CD14-positive monocyte (primary cell): Measurements from ENCODE around the gene ASCL2. TPM values are rescaled to one million over a fixed set of nuclear protein-coding genes. Genes with fewer than 3 reads are reported as not detected.

Experiments
- DNase-seq, 3 donors: peaks; one replicate each; pipeline ENCODE4 v3.0.0-alpha.2; 2011 to 2022
- H2AFZ ChIP-seq: 2 replicates; pipeline ENCODE4 v1.6.0; 2012; ENCODE audit warnings: mild to moderate bottlenecking, low read depth, low read length, inconsistent platforms; ENCODE audit not compliant: insufficient read depth, poor library complexity, severe bottlenecking
- H3K27ac ChIP-seq, 2 donors: 1 replicate in 1 of 2; 2 replicates in 1 of 2; pipeline ENCODE4 v1.5.1; 2012 to 2013; ENCODE audit warnings: low read length in 2 of 2, control low read depth in 1 of 2, inconsistent platforms in 1 of 2, low read depth in 1 of 2, mild to moderate bottlenecking in 1 of 2
- H3K27me3 ChIP-seq, 2 donors: one replicate each; pipeline versions ENCODE4 v1.6.0 to v1.6.1; 2011 to 2013; ENCODE audit warnings: low read length in 2 of 2; ENCODE audit not compliant: control insufficient read depth in 2 of 2, insufficient read depth in 2 of 2
- H3K36me3 ChIP-seq, 2 donors: replicated peaks in 1 of 2; 1 replicate in 1 of 2; 2 replicates in 1 of 2; pipeline versions ENCODE4 v1.5.1 to v1.6.1; 2012 to 2013; ENCODE audit warnings: low read length in 2 of 2, control low read depth in 1 of 2, inconsistent platforms in 1 of 2, mild to moderate bottlenecking in 1 of 2; ENCODE audit not compliant: insufficient read depth in 2 of 2, control insufficient read depth in 1 of 2
- H3K4me1 ChIP-seq, 2 donors: 1 replicate in 1 of 2; 2 replicates in 1 of 2; pipeline versions ENCODE4 v1.5.1 to v1.6.1; 2012 to 2013; ENCODE audit warnings: low read length in 2 of 2, control low read depth in 1 of 2, inconsistent platforms in 1 of 2, mild to moderate bottlenecking in 1 of 2, moderate library complexity in 1 of 2; ENCODE audit not compliant: insufficient read depth in 2 of 2, control insufficient read depth in 1 of 2
- H3K4me2 ChIP-seq: replicated peaks from 2 replicates; pipeline ENCODE3; 2012; ENCODE audit warnings: low read length, moderate library complexity, mild to moderate bottlenecking; ENCODE audit not compliant: poor library complexity, severe bottlenecking; ENCODE audit errors: extremely low read depth
- H3K4me3 ChIP-seq, 3 experiments: fragments of 200-600 bp in 1 of 3; sonication (generic) in 1 of 3; replicated peaks in 1 of 3; 1 replicate in 2 of 3; 2 replicates in 1 of 3; pipeline ENCODE4 v1.5.1; 2011 to 2013; ENCODE audit warnings: low read length in 3 of 3, mild to moderate bottlenecking in 3 of 3, control low read depth in 2 of 3, low read depth in 2 of 3, inconsistent platforms in 1 of 3, moderate library complexity in 1 of 3
- H3K79me2 ChIP-seq: 2 replicates; pipeline ENCODE4 v1.6.0; 2012; ENCODE audit warnings: mild to moderate bottlenecking, control low read depth, inconsistent platforms, low read length, moderate library complexity; ENCODE audit not compliant: insufficient read depth
- H3K9ac ChIP-seq: 2 replicates; pipeline ENCODE4 v1.6.0; 2017; ENCODE audit warnings: low read length, mild to moderate bottlenecking; ENCODE audit not compliant: insufficient read depth, poor library complexity, severe bottlenecking
- H3K9me3 ChIP-seq, 2 donors: replicated peaks in 1 of 2; 1 replicate in 1 of 2; 2 replicates in 1 of 2; pipeline versions ENCODE4 v1.5.1 to v1.6.1; 2012 to 2013; ENCODE audit warnings: low read length in 2 of 2, control low read depth in 1 of 2; ENCODE audit not compliant: control insufficient read depth in 1 of 2, insufficient read depth in 1 of 2
- H4K20me1 ChIP-seq: 2 replicates; pipeline ENCODE4 v1.6.0; 2012; ENCODE audit warnings: mild to moderate bottlenecking, low read length, control low read depth, moderate library complexity; ENCODE audit not compliant: insufficient read depth
- H3K27ac Mint-ChIP-seq, 7 donors: one replicate each; pipeline ENCODE4 v1.8.0; 2020; ENCODE audit warnings: mild to moderate bottlenecking in 7 of 7, mixed read lengths in 7 of 7, moderate library complexity in 6 of 7, inconsistent platforms in 2 of 7
- H3K27me3 Mint-ChIP-seq, 3 donors: one replicate each; pipeline ENCODE4 v1.8.0; 2021 to 2022; ENCODE audit warnings: low read depth in 3 of 3, mild to moderate bottlenecking in 3 of 3, mixed read lengths in 3 of 3, moderate library complexity in 3 of 3, inconsistent platforms in 1 of 3
- H3K36me3 Mint-ChIP-seq, 2 donors: one replicate each; pipeline ENCODE4 v1.8.0; 2020; ENCODE audit warnings: mixed read lengths in 2 of 2, inconsistent platforms in 1 of 2, mild to moderate bottlenecking in 1 of 2
- H3K4me1 Mint-ChIP-seq: one replicate; pipeline ENCODE4 v1.8.0; 2020; ENCODE audit warnings: mild to moderate bottlenecking, mixed read lengths
- H3K4me3 Mint-ChIP-seq, 2 donors: one replicate each; pipeline ENCODE4 v1.8.0; 2020; ENCODE audit warnings: mild to moderate bottlenecking in 2 of 2, mixed read lengths in 2 of 2, moderate library complexity in 1 of 2
- H3K9me3 Mint-ChIP-seq, 7 donors: one replicate each; pipeline ENCODE4 v1.8.0; 2020 to 2022; ENCODE audit warnings: mixed read lengths in 7 of 7, mild to moderate bottlenecking in 6 of 7, moderate library complexity in 6 of 7, inconsistent platforms in 2 of 7
- WGBS: methylation state at CpG from one replicate; pipeline ENCODE4 v1.1.5; 2013; ENCODE audit warnings: missing lambda C conversion rate; ENCODE audit not compliant: insufficient coverage; 5-methylcytosine and 5-hydroxymethylcytosine counted together
- intact Hi-C, 2 donors: fragments of 100-400 bp; cut with micrococcal nuclease; formaldehyde crosslinking; loops; one replicate each; pipeline versions ENCODE4 v1.15.0 to v1.15.1; 2023
- polyA plus RNA-seq, 3 donors: library from polyadenylated mRNA; depleted of rRNA in 1 of 3; unstranded in 2 of 3; stranded (reverse) in 1 of 3; fragments of 300-500 nt in 2 of 3; fragments of >200 nt in 1 of 3; fragmentation: Illumina TruSeq in 2 of 3; gene quantifications; 1 replicate in 2 of 3; 2 replicates in 1 of 3; pipeline ENCODE4 v1.2.3, GENCODE V29; 2012 to 2021
- TF ChIP-seq, protein P1 (sequence below): fragments of 200-600 bp; IDR thresholded peaks from one replicate; pipeline ENCODE4 v1.8.0; 2022; ENCODE audit warnings: antibody characterized with exemption, mild to moderate bottlenecking

Gene ASCL2
- polyA plus RNA-seq, 3 donors, result 5.7 to 11.4 (median 8.3) TPM

DNA sequence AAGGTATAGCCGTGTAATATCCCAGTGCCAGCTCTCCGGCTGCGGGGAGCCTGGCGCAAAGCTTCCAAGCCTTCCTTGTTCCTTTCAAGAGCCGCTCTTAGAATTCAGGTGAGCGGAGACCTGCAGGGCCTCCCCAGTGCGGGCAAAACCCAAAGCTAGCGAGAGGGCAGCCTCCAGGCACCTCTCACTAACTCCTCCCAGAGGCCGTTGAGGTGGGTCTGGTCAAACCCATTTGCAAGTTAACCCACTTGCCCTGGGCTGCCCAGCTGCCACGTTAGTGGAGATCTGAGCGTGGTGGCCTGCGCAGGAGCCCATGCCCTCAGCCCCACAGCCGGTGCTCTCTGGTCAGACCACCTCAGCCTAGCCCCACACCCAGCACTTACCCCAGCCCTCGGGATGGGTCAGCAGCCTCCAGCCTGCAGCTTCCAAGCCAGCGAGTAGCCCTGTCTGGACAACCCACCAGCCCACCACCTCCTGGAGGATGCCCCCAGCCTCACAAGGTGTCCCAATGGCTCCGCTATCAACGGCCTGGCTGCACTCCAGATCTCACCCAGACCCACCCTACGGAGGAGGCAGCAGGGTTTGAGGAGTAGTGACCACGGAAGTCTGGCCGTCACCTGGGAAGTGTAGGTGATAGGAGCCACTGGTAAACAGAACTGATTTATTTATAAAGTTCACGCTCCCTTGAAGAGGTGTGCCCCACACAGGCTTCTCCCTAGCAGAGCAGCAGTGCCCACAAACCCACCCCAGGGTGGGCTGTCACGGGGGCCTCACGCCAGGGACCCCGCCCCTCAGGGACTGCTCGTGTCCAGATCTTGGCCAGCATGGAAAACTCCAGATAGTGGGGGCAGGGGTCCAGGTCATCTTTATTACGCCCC, 2.3 kb downstream of the ASCL2 start:
- peak overlapping the region; percentile 74 for H3K9ac ChIP-seq
- no peak for DNase-seq
- no peaks in the 10 kb centered on the region for H3K79me2 ChIP-seq
- peaks cover 0 to 2% of the 10 kb centered on the region in 2 donors for H3K9me3 ChIP-seq
- WGBS, result 94% methylated on average over 15 of the region's 26 CpGs
- H2AFZ ChIP-seq, result peak overlapping the region; percentile 81
- TF ChIP-seq, protein P1, sequence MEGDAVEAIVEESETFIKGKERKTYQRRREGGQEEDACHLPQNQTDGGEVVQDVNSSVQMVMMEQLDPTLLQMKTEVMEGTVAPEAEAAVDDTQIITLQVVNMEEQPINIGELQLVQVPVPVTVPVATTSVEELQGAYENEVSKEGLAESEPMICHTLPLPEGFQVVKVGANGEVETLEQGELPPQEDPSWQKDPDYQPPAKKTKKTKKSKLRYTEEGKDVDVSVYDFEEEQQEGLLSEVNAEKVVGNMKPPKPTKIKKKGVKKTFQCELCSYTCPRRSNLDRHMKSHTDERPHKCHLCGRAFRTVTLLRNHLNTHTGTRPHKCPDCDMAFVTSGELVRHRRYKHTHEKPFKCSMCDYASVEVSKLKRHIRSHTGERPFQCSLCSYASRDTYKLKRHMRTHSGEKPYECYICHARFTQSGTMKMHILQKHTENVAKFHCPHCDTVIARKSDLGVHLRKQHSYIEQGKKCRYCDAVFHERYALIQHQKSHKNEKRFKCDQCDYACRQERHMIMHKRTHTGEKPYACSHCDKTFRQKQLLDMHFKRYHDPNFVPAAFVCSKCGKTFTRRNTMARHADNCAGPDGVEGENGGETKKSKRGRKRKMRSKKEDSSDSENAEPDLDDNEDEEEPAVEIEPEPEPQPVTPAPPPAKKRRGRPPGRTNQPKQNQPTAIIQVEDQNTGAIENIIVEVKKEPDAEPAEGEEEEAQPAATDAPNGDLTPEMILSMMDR, result no peak
- no peaks in the 10 kb centered on the region for H4K20me1 ChIP-seq
- Mint-ChIP-seq H3K27me3 (peaks cover 7 to 28% (median 11%) of the 10 kb centered on the region in 3 donors), H3K4me1 (peaks cover 40% of the 10 kb centered on the region), H3K36me3 (peaks cover 3 to 6% of the 10 kb centered on the region in 2 donors), H3K27ac (peak overlapping the region; percentile 55 to 89 (median 72)), H3K4me3 (peak overlapping the region; percentile 70 to 81), H3K9me3 (peaks cover 0 to 7% (median 4%) of the 10 kb centered on the region in 7 donors)
- peak overlapping the region; percentile 64 to 84 for H3K27ac ChIP-seq
- H3K27me3 ChIP-seq, result peaks cover 0 to 11% of the 10 kb centered on the region in 2 donors
- peak overlapping the region; percentile 76 for H3K4me2 ChIP-seq
- H3K4me3 ChIP-seq, result peak overlapping the region; percentile 35 to 73 (median 41)
- H3K4me1 ChIP-seq, result peaks cover 52 to 71% of the 10 kb centered on the region in 2 donors
- intact Hi-C loops, result loop anchor here (5.0 kb wide), 2 partner anchors 34 to 134 kb away; partner anchors contain the start of genes TSSC4 (in 2 of the 2), C11orf21 (in 1 of the 2) and TSPAN32 (in 1 of the 2)
- H3K36me3 ChIP-seq, result no peaks in the 10 kb centered on the region

DNA sequence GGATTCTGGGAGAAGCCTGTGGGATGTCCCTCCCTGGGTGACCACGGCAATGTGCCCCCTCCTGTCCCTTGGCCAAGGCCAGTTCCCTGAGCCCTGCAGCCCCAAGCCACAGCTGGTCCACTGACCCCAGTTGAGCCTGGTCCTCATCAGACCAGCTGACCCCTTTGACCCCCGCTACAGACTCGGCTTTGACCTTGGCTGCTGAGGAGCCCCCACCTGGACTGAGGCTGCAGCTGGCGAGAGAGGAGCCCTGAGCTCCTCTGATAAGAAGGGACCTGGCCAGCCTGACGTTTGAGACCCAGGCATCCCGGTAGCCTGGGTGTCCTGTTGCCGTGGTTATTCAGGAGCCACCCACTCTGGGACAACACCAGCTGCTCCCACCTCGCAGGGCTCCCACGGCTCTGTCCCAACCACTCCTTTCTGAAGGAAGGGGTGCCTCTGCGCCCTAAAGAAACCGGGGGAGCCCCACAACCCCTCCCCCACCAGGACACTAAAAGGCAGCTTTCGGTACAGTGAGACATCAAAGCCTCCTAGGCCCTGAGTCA, 3.0 kb downstream of the ASCL2 start:
- DNase-seq, result no peak
- peaks cover 52 to 71% of the 10 kb centered on the region in 2 donors for H3K4me1 ChIP-seq

More for the DNA sequence above, 3.0 kb downstream of the ASCL2 start:
- 93% methylated on average over 9 of the region's 12 CpGs for WGBS
- Histone ChIP-seq H2AFZ (no peak overlapping the region), H3K27me3 (peaks cover 0 to 11% of the 10 kb centered on the region in 2 donors), H3K9ac (no peak overlapping the region), H3K36me3 (no peaks in the 10 kb centered on the region), H3K79me2 (no peaks in the 10 kb centered on the region), H3K9me3 (peaks cover 0 to 2% of the 10 kb centered on the region in 2 donors), H3K27ac (no peak overlapping the region), H3K4me3 (no peak overlapping the region), H3K4me2 (no peak overlapping the region), H4K20me1 (no peaks in the 10 kb centered on the region)
- Mint-ChIP-seq H3K36me3 (peaks cover 3 to 6% of the 10 kb centered on the region in 2 donors), H3K9me3 (peaks cover 0 to 7% (median 3%) of the 10 kb centered on the region in 7 donors), H3K4me1 (peaks cover 40% of the 10 kb centered on the region), H3K4me3 (no peak overlapping the region), H3K27me3 (peaks cover 5 to 21% (median 7%) of the 10 kb centered on the region in 3 donors), H3K27ac (peak overlapping the region in 2 of 7 donors; percentile 25 to 26)
- intact Hi-C loops, result loop anchor here (5.0 kb wide), 2 partner anchors 35 to 135 kb away; partner anchors contain the start of genes TSSC4 (in 2 of the 2), C11orf21 (in 1 of the 2) and TSPAN32 (in 1 of the 2)
- TF ChIP-seq, protein P1, result no peak
